ENCODE results near the gene FAM171A2. TPM values are rescaled to one million over a fixed set of nuclear protein-coding genes. Genes with fewer than 3 reads are reported as not detected.
A peak's percentile ranks its signal among the peaks of the same experiment; 100 is the strongest.
"Not testable (repeated sequence)": the region's sequence is repeated elsewhere in the genome, so short reads cannot be mapped to it uniquely, and the experiment has no call there.

The FAM171A2 gene
- total RNA-seq, 2 donors from 2014 or later, result 0.63 TPM; not detected in 1

- ATAC-seq (ENCODE audit: insufficient number of reproducible peaks, low FRiP score, low read depth), result no peak
- TF ChIP-seq, protein P1, sequence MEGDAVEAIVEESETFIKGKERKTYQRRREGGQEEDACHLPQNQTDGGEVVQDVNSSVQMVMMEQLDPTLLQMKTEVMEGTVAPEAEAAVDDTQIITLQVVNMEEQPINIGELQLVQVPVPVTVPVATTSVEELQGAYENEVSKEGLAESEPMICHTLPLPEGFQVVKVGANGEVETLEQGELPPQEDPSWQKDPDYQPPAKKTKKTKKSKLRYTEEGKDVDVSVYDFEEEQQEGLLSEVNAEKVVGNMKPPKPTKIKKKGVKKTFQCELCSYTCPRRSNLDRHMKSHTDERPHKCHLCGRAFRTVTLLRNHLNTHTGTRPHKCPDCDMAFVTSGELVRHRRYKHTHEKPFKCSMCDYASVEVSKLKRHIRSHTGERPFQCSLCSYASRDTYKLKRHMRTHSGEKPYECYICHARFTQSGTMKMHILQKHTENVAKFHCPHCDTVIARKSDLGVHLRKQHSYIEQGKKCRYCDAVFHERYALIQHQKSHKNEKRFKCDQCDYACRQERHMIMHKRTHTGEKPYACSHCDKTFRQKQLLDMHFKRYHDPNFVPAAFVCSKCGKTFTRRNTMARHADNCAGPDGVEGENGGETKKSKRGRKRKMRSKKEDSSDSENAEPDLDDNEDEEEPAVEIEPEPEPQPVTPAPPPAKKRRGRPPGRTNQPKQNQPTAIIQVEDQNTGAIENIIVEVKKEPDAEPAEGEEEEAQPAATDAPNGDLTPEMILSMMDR (IDR thresholded peaks at IDR 0.05), result peak; percentile 60
Measured at GRCh38 chr17:44350733-44351226, 12.9 kb downstream of the FAM171A2 start.

GRCh38 chr17:44349553-44350070 lies 14.0 kb downstream of the FAM171A2 start:
- Histone ChIP-seq H3K36me3 (peaks cover 22% of the 10 kb centered on the region), H3K4me1 (ENCODE audit: control insufficient read depth in 1 of 2, low read depth in 2 of 2) (peaks cover 3 to 8% of the 10 kb centered on the region in 2 donors), H3K9me3 (no peaks in the 10 kb centered on the region), H3K27ac (no peak overlapping the region), H3K27me3 (replicated peaks; ENCODE audit: insufficient read depth) (no peaks in the 10 kb centered on the region), H3K4me3 (no peak overlapping the region)
- ATAC-seq (ENCODE audit: insufficient number of reproducible peaks, low FRiP score, low read depth) (no peak), DNase-seq (ENCODE audit: low spot score) (no peak)
- TF ChIP-seq, protein P1 (IDR thresholded peaks at IDR 0.05), result no peak

More at GRCh38 chr17:44350733-44351226, 12.9 kb downstream of the FAM171A2 start:
- no peak overlapping the region for H3K27ac ChIP-seq
- peaks cover 22% of the 10 kb centered on the region for H3K36me3 ChIP-seq
- no peak overlapping the region for H3K4me3 ChIP-seq
- no peaks in the 10 kb centered on the region for H3K27me3 ChIP-seq (replicated peaks; ENCODE audit: insufficient read depth)
- H3K4me1 ChIP-seq (ENCODE audit: control insufficient read depth in 1 of 2, low read depth in 2 of 2), result peaks cover 3 to 6% of the 10 kb centered on the region in 2 donors
- no peaks in the 10 kb centered on the region for H3K9me3 ChIP-seq
- no peak for DNase-seq (ENCODE audit: low spot score)

- peaks cover 3 to 14% of the 10 kb centered on the region in 2 donors for H3K4me1 ChIP-seq (ENCODE audit: control insufficient read depth in 1 of 2, low read depth in 2 of 2)
- H3K27me3 ChIP-seq (replicated peaks; ENCODE audit: insufficient read depth), result no peaks in the 10 kb centered on the region
- no peak overlapping the region for H3K4me3 ChIP-seq
- no peak overlapping the region for H3K27ac ChIP-seq
- TF ChIP-seq, protein P1 (IDR thresholded peaks at IDR 0.05), result no peak
- ATAC-seq (ENCODE audit: insufficient number of reproducible peaks, low FRiP score, low read depth) (no peak), DNase-seq (ENCODE audit: low spot score) (no peak)
- H3K36me3 ChIP-seq, result peaks cover 22% of the 10 kb centered on the region
- H3K9me3 ChIP-seq, result no peaks in the 10 kb centered on the region
Measured at GRCh38 chr17:44348988-44349364, 14.7 kb downstream of the FAM171A2 start.

DNA sequence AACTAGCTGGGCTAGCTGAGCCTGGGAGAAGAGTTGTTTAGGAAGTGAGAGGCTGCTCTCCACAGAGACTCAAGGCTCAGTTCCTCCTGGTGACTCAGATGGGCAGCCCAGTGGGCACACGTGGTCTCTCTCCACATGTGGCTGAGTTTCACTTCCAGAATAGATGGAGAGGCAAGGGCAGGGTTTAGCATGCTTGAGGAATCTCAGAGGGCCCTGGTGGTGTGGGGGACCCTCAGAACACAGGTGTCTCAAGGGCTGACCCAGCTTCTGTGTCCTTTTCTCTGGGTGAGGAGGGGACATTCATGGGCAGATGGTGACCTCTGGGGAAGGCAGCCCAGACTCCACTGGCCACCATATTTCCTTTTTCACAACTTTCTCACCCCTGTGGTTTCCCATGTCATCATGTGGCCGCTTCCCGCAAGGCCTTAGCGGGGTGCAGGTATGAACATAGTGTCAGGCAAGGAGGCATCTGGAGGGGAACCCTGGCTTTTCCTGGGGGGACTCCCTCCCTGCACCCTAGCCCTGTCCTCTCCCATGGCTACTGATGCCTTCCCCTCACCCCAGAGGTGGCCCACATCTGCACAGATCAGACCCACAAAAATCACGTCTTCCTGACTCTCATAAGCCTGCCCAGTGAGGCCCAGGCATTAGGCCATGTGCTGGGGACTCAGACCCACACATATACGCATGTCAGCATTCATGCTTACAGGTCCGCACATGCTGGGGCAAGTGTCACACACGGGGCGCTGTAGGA lies 15.2 kb downstream of the FAM171A2 start:
- TF ChIP-seq, protein P1 (IDR thresholded peaks at IDR 0.05), result no peak
- Histone ChIP-seq H3K27ac (no peak overlapping the region), H3K4me1 (ENCODE audit: control insufficient read depth in 1 of 2, low read depth in 2 of 2) (peaks cover 3 to 14% of the 10 kb centered on the region in 2 donors), H3K27me3 (replicated peaks; ENCODE audit: insufficient read depth) (no peaks in the 10 kb centered on the region), H3K36me3 (peaks cover 22% of the 10 kb centered on the region), H3K4me3 (no peak overlapping the region), H3K9me3 (no peaks in the 10 kb centered on the region)
- DNase-seq (ENCODE audit: low spot score), result no peak
- no peak for ATAC-seq (ENCODE audit: insufficient number of reproducible peaks, low FRiP score, low read depth)

- H3K9me3 ChIP-seq; H3K27me3 ChIP-seq (replicated peaks; ENCODE audit: insufficient read depth); H3K27ac ChIP-seq; H3K4me3 ChIP-seq; ATAC-seq (ENCODE audit: insufficient number of reproducible peaks, low FRiP score, low read depth); DNase-seq (ENCODE audit: low spot score): not testable (repeated sequence)
- peaks cover 18% of the 10 kb centered on the region for H3K36me3 ChIP-seq
- peaks cover 3 to 14% of the 10 kb centered on the region in 2 donors for H3K4me1 ChIP-seq (ENCODE audit: control insufficient read depth in 1 of 2, low read depth in 2 of 2)
Measured at GRCh38 chr17:44347206-44348055, 16.2 kb downstream of the FAM171A2 start.

Data from thoracic aorta (tissue), 2 donors.